DOHH2 (cell line): ENCODE data around the gene WDR48.

Experiments used
- H3F3A ChIP-seq: fragments of 200-600 bp; sonication (generic), shearing (Covaris generic); 2 replicates; pipeline ENCODE4 v1.6.0; 2016; ENCODE audit warnings: antibody characterized with exemption, mild to moderate bottlenecking; ENCODE audit not compliant: control insufficient read depth, insufficient read depth
- H3K27ac ChIP-seq: fragments of 200-600 bp; sonication (generic); 2 replicates; pipeline ENCODE4 v1.5.1; 2014; ENCODE audit warnings: low read depth, mild to moderate bottlenecking, low read length, moderate library complexity
- H3K27me3 ChIP-seq: fragments of 200-600 bp; sonication (generic); 2 replicates; pipeline ENCODE4 v1.6.1; 2014; ENCODE audit warnings: mild to moderate bottlenecking, low read length, mixed read lengths; ENCODE audit not compliant: control insufficient read depth
- H3K36me3 ChIP-seq: fragments of 200-600 bp; sonication (generic); 2 replicates; pipeline ENCODE4 v1.6.1; 2014; ENCODE audit warnings: mild to moderate bottlenecking, low read length, moderate library complexity, mixed read lengths; ENCODE audit not compliant: control insufficient read depth
- H3K4me1 ChIP-seq: fragments of 200-600 bp; sonication (generic); 2 replicates; pipeline ENCODE4 v1.6.1; 2014; ENCODE audit warnings: mild to moderate bottlenecking, low read length, mixed read lengths; ENCODE audit not compliant: control insufficient read depth
- H3K4me2 ChIP-seq: fragments of 200-600 bp; sonication (generic); 2 replicates; pipeline ENCODE4 v1.6.0; 2014; ENCODE audit warnings: mild to moderate bottlenecking, low read length, moderate library complexity
- H3K4me3 ChIP-seq: fragments of 200-600 bp; sonication (generic); 2 replicates; pipeline ENCODE4 v1.5.1; 2014; ENCODE audit warnings: mild to moderate bottlenecking, low read length, mixed read lengths
- H3K79me2 ChIP-seq: fragments of 200-600 bp; sonication (generic); 2 replicates; pipeline ENCODE4 v1.6.1; 2014; ENCODE audit warnings: mild to moderate bottlenecking, low read length, mixed read lengths; ENCODE audit not compliant: control insufficient read depth
- H3K9me2 ChIP-seq: fragments of 200-600 bp; sonication (generic); replicated peaks from 2 replicates; pipeline ENCODE4 v1.6.1; 2014; ENCODE audit warnings: mild to moderate bottlenecking, low read length, mixed read lengths; ENCODE audit not compliant: control insufficient read depth
- H3K9me3 ChIP-seq: fragments of 200-600 bp; sonication (generic); 2 replicates; pipeline ENCODE4 v1.6.1; 2014; ENCODE audit warnings: antibody characterized with exemption, low read length, mixed read lengths; ENCODE audit not compliant: control insufficient read depth, insufficient read depth
- H4K20me1 ChIP-seq: fragments of 200-600 bp; sonication (generic); 2 replicates; pipeline ENCODE4 v1.6.0; 2014; ENCODE audit warnings: low read depth, mild to moderate bottlenecking, antibody characterized with exemption, low read length, moderate library complexity; ENCODE audit not compliant: control insufficient read depth, insufficient read depth
- EZH2phosphoT487 ChIP-seq: fragments of 200-600 bp; sonication (generic); IDR thresholded peaks from 2 replicates; pipeline ENCODE4 v1.6.1; 2017; ENCODE audit warnings: borderline replicate concordance, mild to moderate bottlenecking, antibody characterized with exemption, low read length, moderate library complexity, mixed read lengths
- TF ChIP-seq, protein P1 (sequence below): fragments of 200-600 bp; sonication (generic); IDR thresholded peaks from one replicate; pipeline ENCODE4 v1.5.1; 2014; ENCODE audit warnings: antibody characterized with exemption, mild to moderate bottlenecking, low read depth, low read length; ENCODE audit not compliant: poor library complexity, severe bottlenecking

WDR48 gene

DNA sequence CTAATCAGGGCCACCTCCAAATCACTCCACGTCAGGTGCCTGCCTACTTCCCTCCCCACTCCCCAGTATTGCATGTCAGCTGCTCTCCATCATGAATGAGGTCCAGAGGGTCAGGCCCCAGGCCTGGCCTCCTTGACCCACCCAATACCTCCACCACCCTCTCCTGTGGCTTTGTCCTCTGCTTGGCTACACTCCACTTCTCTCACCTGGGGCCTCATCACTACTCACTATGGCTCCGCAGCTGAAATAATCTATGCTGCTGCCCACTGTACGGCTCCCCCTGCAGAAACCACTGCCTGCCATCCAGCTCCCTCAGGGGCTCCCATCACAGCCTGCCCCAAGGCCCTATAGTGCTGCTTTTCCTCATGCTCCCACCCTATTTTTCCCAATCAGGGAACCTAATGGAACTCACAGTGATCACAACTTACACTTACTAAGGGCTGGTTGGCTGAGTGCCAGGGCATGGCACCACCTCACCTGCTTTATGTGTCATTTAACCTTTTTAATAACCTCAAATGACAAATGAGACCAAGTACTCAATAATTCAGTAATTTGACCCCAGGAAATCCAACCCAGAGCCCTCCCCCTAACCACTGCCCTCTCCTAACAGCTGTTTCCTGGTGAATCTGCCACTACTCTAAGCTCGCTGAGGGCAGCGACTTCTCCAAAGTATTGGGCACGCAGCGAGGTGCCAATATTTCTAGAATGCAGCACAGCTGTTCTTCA is 53.3 kb downstream of the WDR48 start:
- Histone ChIP-seq H3K4me1 (peaks cover 51% of the 10 kb centered on the region), H4K20me1 (no peaks in the 10 kb centered on the region), H3K36me3 (peaks cover 8% of the 10 kb centered on the region; the same call in 1 of the 2 replicates), H3F3A (peaks cover 17% of the 10 kb centered on the region), H3K9me3 (no peaks in the 10 kb centered on the region), H3K27me3 (no peaks in the 10 kb centered on the region), H3K27ac (no peak overlapping the region), H3K4me2 (peak overlapping the region; percentile 73), H3K79me2 (peaks cover 33% of the 10 kb centered on the region), H3K9me2 (no peaks in the 10 kb centered on the region), H3K4me3 (peak overlapping the region; percentile 29; the same call in 1 of the 2 replicates)
- TF ChIP-seq, protein P1, sequence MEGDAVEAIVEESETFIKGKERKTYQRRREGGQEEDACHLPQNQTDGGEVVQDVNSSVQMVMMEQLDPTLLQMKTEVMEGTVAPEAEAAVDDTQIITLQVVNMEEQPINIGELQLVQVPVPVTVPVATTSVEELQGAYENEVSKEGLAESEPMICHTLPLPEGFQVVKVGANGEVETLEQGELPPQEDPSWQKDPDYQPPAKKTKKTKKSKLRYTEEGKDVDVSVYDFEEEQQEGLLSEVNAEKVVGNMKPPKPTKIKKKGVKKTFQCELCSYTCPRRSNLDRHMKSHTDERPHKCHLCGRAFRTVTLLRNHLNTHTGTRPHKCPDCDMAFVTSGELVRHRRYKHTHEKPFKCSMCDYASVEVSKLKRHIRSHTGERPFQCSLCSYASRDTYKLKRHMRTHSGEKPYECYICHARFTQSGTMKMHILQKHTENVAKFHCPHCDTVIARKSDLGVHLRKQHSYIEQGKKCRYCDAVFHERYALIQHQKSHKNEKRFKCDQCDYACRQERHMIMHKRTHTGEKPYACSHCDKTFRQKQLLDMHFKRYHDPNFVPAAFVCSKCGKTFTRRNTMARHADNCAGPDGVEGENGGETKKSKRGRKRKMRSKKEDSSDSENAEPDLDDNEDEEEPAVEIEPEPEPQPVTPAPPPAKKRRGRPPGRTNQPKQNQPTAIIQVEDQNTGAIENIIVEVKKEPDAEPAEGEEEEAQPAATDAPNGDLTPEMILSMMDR: no peak
- TF ChIP-seq EZH2phosphoT487: no peak

DNA sequence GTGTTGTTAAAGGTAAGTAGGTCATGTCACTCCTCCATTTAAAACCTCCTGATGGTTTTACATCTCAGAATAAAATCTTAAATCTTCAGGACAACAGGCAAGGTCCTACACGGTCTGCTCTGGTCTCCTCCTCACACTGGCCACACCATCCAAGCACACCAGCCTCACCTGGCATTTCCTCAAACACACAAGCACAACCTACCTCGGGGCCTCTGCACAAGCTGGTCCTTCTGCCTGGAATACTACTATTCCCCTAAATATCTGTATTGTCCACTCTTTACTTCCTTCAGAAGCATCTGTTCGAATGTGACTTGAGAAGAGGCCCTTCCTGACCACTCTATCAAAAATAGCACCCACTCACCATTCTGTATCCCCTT is 53.9 kb downstream of the WDR48 start:
- H3F3A ChIP-seq: peaks cover 17% of the 10 kb centered on the region
- peaks cover 33% of the 10 kb centered on the region for H3K79me2 ChIP-seq
- H3K4me1 ChIP-seq: peaks cover 51% of the 10 kb centered on the region
- H3K27ac ChIP-seq: no peak overlapping the region
- H3K9me3 ChIP-seq: no peaks in the 10 kb centered on the region
- no peaks in the 10 kb centered on the region for H3K27me3 ChIP-seq
- H3K4me2 ChIP-seq: peak overlapping the region; percentile 73
- H4K20me1 ChIP-seq: no peaks in the 10 kb centered on the region
- peaks cover 3% of the 10 kb centered on the region; the same call in 1 of the 2 replicates for H3K36me3 ChIP-seq
- no peak for TF ChIP-seq EZH2phosphoT487
- TF ChIP-seq, protein P1: no peak
- H3K9me2 ChIP-seq: no peaks in the 10 kb centered on the region
- peak overlapping the region; percentile 29; the same call in 1 of the 2 replicates for H3K4me3 ChIP-seq

DNA sequence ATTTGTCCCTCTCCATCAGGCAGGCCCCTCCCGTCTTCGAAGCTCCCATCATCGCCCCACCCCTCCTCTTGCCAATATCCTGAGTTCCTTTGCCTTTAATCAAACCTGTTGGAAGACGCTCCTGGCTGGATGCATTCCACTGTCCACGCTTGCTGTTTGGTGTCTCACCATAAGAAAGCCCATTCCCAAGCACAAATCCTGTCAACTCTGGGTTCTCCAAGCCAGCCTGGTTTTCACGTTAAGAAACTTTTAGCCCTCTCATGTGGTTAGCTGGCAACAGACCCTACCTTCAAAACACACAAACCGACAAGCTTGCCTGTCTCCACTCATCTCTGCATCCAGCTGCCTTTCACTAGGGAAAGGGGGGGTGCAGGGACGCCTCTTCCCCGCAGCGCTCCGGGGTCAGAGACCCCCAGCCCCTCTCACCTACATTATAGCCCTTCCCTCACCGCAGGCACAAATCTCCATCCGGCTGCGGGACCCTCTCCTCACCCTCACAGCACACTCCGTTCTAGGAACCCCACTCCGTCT is 54.5 kb downstream of the WDR48 start:
- TF ChIP-seq EZH2phosphoT487: no peak
- Histone ChIP-seq H4K20me1 (no peaks in the 10 kb centered on the region), H3K4me1 (peaks cover 51% of the 10 kb centered on the region), H3K9me2 (no peaks in the 10 kb centered on the region), H3K27ac (no peak overlapping the region), H3K27me3 (no peaks in the 10 kb centered on the region), H3K4me3 (peak overlapping the region; percentile 95), H3K36me3 (no peaks in the 10 kb centered on the region), H3K4me2 (peak overlapping the region; percentile 73), H3F3A (peaks cover 17% of the 10 kb centered on the region), H3K79me2 (peaks cover 33% of the 10 kb centered on the region), H3K9me3 (no peaks in the 10 kb centered on the region)

DNA sequence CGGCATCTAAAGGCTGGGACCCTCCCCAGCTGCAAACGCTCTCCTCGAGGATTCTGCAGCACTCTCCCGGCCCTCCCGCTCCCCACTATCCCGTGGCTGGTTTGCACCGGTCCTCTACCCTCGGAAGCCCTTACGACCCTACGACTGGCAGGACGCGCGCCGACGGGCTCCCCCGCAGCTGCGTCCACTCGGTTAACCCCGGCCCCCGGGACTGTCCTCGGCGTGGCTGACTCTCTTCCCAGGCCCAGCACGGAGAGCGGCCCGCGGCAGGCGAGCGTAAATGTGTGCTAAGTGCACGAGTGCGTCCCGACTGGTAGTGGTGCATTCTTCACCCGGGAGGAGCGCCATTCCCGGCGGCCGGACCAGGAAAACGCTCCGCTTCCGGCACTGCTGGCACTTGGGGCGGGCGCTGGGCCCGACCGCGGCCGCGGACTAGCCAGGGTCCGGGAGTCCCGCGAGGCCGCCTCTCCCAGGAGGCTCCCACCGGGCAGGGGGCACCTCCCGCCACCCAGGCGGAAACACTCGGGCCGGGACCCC is 55.1 kb downstream of the WDR48 start:
- H3K36me3 ChIP-seq: no peaks in the 10 kb centered on the region
- TF ChIP-seq, protein P1: no peak
- no peak for TF ChIP-seq EZH2phosphoT487
- peaks cover 33% of the 10 kb centered on the region for H3K79me2 ChIP-seq
- peaks cover 51% of the 10 kb centered on the region for H3K4me1 ChIP-seq
- H3K9me2 ChIP-seq: no peaks in the 10 kb centered on the region
- H3K4me2 ChIP-seq: peak overlapping the region; percentile 73
- no peaks in the 10 kb centered on the region for H4K20me1 ChIP-seq
- H3K9me3 ChIP-seq: no peaks in the 10 kb centered on the region
- 0 out of 2 replicates have a peak overlapping the region, but pooled peaks have one; percentile 58 for H3K27ac ChIP-seq
- H3K4me3 ChIP-seq: peak overlapping the region; percentile 95
- no peaks in the 10 kb centered on the region for H3K27me3 ChIP-seq
- peaks cover 17% of the 10 kb centered on the region for H3F3A ChIP-seq
